ENCODE results near the gene FALEC. TPM values are rescaled to one million over a fixed set of nuclear protein-coding genes. Genes with fewer than 3 reads are reported as not detected.
"Not testable (repeated sequence)": the region's sequence is repeated elsewhere in the genome, so short reads cannot be mapped to it uniquely, and the experiment has no call there.

Gene FALEC
- total and polyA plus RNA-seq, 4 donors, result 1.2 to 1.6 (median 1.4) TPM; not detected in 1

DNA sequence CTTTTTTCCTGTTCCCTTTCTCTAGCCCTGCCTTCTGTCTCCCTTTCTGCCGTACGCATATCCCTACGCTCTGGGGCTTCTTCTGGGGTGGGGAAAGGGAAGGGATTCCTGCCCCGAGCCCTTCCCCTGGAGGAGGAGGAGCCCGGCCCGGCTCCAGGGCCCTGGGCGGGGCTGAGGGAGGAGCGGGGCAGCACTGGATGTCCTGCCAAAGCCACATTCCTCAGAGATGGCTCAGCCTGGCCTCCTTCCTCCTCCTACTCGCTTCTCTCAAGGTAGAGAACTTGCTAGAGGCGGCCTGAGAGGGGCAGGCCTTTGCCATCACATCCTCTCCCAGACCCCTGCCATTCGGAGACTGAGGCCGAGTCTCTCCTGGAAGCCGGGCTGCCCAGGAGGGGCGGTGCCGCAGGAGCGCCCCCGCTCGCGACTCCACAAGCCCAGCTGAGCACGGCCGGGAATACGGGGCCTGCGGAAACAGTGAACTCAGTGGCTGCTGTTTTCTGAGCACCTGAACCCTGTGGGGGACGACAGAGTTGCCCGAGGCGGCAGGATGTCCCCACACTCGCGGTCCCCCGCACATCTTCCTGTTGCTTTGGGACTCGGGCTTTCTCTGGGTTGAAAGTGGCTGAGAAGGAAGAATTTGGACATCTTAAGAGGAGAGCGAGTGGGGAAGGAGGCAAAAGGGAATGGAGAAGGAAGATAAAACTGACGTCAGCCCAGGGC lies 45.9 kb downstream of the FALEC start:
- Histone ChIP-seq H3K36me3 (ENCODE audit: control insufficient read depth, insufficient read depth, low read length) (peaks cover 32% of the 10 kb centered on the region), H3K9me3 (ENCODE audit: control insufficient read depth, insufficient read depth, low read length) (no peaks in the 10 kb centered on the region), H3K4me1 (ENCODE audit: control insufficient read depth, insufficient read depth, low read length) (peaks cover 57% of the 10 kb centered on the region), H3K27me3 (ENCODE audit: control insufficient read depth, insufficient read depth, low read length) (no peaks in the 10 kb centered on the region), H3K4me3 (ENCODE audit: low read depth, low read length) (peak overlapping the region; percentile 46), H3K27ac (ENCODE audit: low read depth, low read length) (peak overlapping the region; percentile 100)
- DNase-seq (ENCODE audit: low read depth in 4 of 6, low spot score in 6 of 6), result peak in 5 of 6 donors; percentile 77 to 95 (median 82)
- WGBS (ENCODE audit: insufficient coverage), result 2% methylated on average over 28 of the region's 32 CpGs

DNA sequence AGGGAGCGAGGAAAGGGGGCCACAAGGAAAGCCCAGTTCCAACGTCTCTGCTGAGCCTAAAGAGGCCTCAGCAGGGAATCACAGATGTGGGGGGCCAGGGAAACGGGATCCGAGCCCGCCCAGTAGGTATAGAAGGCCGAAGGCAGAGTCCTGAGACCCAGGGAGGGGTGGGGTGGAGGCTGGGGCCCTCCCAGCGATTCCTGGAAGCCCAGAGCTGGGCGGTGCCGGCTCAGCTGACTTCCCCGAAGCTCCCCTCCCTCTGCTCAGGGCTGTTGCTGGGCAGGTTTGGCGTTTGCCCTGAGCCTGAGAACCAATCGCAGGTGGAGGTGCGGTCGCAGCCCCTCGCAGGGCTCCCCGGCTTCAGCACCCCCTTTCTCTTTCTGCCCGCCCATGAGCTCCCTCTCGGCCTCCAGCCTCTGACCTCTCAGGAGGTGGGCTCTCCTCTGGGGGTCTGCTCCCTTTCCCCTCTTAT lies 46.5 kb downstream of the FALEC start:
- DNase-seq (ENCODE audit: low read depth in 4 of 6, low spot score in 6 of 6), result peak in 3 of 6 donors; percentile 55 to 91 (median 76)
- 8% methylated on average over 18 of the region's 18 CpGs for WGBS (ENCODE audit: insufficient coverage)
- H3K4me1 ChIP-seq (ENCODE audit: control insufficient read depth, insufficient read depth, low read length), result peaks cover 59% of the 10 kb centered on the region

DNA sequence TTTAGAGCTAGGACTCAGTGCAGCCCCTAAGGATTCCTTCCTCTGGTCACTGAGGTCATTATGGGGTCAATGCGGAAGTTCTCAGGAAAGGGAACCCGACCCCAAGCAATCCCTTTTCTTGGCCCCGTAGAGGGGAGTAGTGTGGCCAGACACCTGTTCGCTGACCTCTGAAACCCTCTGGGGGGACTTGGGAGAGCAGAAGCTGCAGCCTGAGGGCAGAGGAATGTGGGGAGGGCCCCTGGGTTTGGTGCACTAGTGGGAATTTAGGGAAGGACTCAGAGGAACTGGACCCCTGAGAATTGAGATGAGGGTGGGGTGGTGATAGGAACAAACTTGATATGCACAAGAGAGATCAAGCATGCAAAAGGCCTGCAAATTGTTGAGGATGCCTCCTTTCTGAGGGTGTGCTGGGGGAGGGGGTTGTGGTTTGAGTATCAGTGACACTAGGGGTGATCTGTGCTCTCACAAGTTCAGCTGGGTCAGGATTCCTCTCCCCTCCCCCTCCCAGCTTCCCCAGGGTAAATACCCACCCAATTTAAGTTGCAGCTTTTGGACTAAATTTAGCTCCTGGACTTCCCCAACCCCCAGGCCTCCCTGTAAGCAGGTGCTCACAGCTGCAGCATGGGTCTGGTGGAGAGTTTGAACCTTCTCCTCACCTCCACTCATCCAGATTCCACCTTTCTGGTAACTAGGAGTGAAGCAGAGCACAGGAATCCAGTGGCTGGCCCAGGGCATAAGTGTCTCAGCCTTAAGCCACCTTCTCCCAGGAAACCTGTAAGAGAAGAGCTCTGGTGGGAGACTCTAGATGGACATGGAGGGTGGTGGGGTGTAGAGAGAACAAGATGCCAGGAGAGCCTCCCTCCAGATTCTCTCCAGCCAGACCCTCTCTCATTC lies 47.1 kb downstream of the FALEC start:
- Histone ChIP-seq H3K4me3 (ENCODE audit: low read depth, low read length) (peak overlapping the region; percentile 46), H3K36me3 (ENCODE audit: control insufficient read depth, insufficient read depth, low read length) (peaks cover 21% of the 10 kb centered on the region), H3K27ac (ENCODE audit: low read depth, low read length) (peak overlapping the region; percentile 100), H3K4me1 (ENCODE audit: control insufficient read depth, insufficient read depth, low read length) (peaks cover 66% of the 10 kb centered on the region), H3K27me3 (ENCODE audit: control insufficient read depth, insufficient read depth, low read length) (no peaks in the 10 kb centered on the region), H3K9me3 (ENCODE audit: control insufficient read depth, insufficient read depth, low read length) (no peaks in the 10 kb centered on the region)
- 20% methylated on average over 4 of the region's 4 CpGs for WGBS (ENCODE audit: insufficient coverage)
- DNase-seq (ENCODE audit: low read depth in 4 of 6, low spot score in 6 of 6), result no peak

More for the DNA sequence above, 46.5 kb downstream of the FALEC start:
- Histone ChIP-seq H3K9me3 (ENCODE audit: control insufficient read depth, insufficient read depth, low read length) (no peaks in the 10 kb centered on the region), H3K27me3 (ENCODE audit: control insufficient read depth, insufficient read depth, low read length) (no peaks in the 10 kb centered on the region), H3K27ac (ENCODE audit: low read depth, low read length) (peak overlapping the region; percentile 100), H3K4me3 (ENCODE audit: low read depth, low read length) (peak overlapping the region; percentile 46), H3K36me3 (ENCODE audit: control insufficient read depth, insufficient read depth, low read length) (peaks cover 28% of the 10 kb centered on the region)

DNA sequence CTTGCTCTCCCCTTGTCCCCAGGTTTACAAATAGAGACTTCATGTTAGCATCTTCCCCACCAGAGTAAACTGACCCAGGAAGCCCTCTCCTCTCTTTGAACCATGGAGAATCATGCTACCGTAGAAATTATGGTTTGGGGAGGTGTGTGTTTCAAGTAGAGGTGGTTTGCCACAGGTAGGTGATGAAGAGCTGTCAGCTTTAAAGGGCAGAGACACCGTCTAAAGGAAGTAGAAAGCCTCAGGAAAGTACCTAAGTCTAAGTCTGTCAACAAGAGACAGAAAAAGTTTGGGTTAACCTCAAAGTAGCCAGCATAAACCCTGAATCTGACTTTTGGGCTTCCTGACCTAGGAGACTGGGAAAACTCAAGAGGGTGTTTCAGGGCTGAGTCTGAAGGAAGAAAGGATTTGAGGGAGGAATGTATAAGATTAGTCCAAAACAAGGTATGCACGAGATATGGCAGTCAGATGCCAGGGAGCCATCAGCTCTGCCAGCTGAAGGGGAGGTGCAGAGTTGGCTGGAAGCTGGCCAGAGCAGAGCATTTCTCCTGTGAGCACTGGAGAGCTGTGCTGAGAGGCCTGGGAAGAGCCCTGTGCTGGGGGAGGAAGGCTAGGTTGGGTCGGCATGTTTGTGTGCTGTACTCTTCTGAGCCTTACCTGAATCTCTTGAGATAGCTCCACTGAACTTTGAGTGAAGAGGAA lies 47.9 kb downstream of the FALEC start:
- Histone ChIP-seq H3K4me3 (ENCODE audit: low read depth, low read length) (no peak overlapping the region), H3K9me3 (ENCODE audit: control insufficient read depth, insufficient read depth, low read length) (no peaks in the 10 kb centered on the region), H3K4me1 (ENCODE audit: control insufficient read depth, insufficient read depth, low read length) (peaks cover 73% of the 10 kb centered on the region), H3K36me3 (ENCODE audit: control insufficient read depth, insufficient read depth, low read length) (peaks cover 13% of the 10 kb centered on the region), H3K27ac (ENCODE audit: low read depth, low read length) (peak overlapping the region; percentile 100), H3K27me3 (ENCODE audit: control insufficient read depth, insufficient read depth, low read length) (no peaks in the 10 kb centered on the region)
- DNase-seq (ENCODE audit: low read depth in 4 of 6, low spot score in 6 of 6), result no peak
- WGBS (ENCODE audit: insufficient coverage), result 56% methylated on average over 4 of the region's 4 CpGs

DNA sequence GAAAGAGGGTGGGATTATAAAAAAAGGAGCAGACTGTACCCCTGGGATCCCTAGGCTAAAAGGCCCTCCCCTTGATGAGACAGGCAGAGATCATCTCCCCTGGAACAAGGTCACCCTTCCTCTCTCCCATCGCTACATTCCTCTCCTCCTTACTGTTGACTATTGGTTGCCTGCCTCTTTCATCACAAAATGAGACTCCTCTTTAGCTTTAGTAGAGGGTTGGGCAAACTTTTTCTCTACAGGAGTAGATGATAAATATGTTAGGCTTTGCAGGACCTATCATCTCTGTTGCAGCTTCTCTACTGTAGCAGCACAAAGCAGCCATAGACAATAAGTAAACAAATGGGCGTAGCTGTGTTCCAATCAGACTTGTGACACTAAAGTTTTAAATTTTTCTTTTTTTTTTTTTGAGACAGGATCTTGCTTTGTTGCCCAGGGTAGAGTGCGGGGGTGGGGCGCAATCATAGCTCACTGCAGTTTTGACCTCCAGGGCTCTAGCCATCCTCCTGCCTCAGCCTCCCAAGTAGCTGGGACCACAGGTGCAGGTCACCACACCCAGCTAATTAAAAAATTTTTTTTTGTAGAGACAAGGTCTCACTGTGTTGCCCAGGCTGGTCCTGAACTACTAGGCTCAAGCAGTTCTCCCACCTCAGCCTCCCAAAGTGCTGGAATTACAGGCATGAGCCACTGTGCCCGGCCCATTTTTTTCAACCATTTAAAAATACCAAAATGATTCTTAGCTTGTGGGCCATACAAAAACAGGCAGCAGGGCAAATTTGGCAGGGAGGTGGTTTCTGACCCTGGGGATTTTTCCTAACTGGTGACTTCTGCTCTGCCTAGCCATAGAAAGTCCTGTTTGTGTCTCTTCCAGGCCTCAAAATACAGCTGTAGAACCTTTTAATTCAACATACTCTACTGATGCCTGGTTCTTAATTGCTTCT lies 48.8 kb downstream of the FALEC start:
- Histone ChIP-seq H3K27me3 (ENCODE audit: control insufficient read depth, insufficient read depth, low read length) (no peaks in the 10 kb centered on the region), H3K27ac (ENCODE audit: low read depth, low read length) (peak overlapping the region; percentile 100), H3K4me1 (ENCODE audit: control insufficient read depth, insufficient read depth, low read length) (peaks cover 73% of the 10 kb centered on the region), H3K36me3 (ENCODE audit: control insufficient read depth, insufficient read depth, low read length) (peaks cover 5% of the 10 kb centered on the region), H3K4me3 (ENCODE audit: low read depth, low read length) (no peak overlapping the region), H3K9me3 (ENCODE audit: control insufficient read depth, insufficient read depth, low read length) (no peaks in the 10 kb centered on the region)
- no CpG with 5 or more reads among the region's 5 CpGs for WGBS (ENCODE audit: insufficient coverage)
- DNase-seq (ENCODE audit: low read depth in 4 of 6, low spot score in 6 of 6), result no peak

DNA sequence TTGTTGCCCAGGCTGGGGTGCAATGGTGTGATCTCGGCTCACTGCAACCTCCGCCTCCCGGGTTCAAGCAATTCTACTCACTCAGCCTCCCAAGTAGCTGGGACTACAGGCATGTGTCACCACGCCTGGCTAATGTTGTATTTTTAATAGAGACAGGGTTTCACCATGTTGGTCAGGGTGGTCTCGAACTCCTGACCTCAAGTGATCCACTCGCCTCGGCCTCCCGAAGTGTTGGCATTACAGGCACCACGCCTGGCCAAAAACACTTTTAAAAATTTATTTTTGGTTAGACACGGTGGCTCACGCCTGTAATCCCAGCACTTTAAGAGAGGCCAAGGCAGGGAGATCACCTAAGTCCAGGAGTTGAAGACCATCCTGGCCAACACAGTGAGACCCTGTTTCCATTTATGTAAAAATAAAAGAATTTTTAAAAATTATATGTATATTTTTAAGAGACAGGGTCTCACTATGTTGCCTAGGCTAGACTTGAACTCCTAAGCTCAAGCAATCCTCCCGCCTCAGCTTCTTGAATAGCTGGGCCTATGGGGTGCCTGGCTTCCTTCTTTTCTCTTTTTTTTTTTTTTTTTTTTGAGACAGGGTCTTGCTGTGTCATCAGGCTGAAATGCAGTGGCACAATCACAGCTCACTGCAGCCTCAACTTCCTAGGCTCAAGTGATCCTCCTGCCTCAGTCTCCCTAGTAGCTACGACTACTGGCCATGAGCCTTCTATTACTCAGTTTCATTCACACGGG lies 49.9 kb downstream of the FALEC start:
- 96% methylated on average over 8 of the region's 14 CpGs for WGBS (ENCODE audit: insufficient coverage)
- H3K4me3 ChIP-seq (ENCODE audit: low read depth, low read length); H3K9me3 ChIP-seq (ENCODE audit: control insufficient read depth, insufficient read depth, low read length); H3K27me3 ChIP-seq (ENCODE audit: control insufficient read depth, insufficient read depth, low read length); DNase-seq (ENCODE audit: low read depth in 4 of 6, low spot score in 6 of 6); H3K36me3 ChIP-seq (ENCODE audit: control insufficient read depth, insufficient read depth, low read length): not testable (repeated sequence)
- peaks cover 68% of the 10 kb centered on the region for H3K4me1 ChIP-seq (ENCODE audit: control insufficient read depth, insufficient read depth, low read length)
- H3K27ac ChIP-seq (ENCODE audit: low read depth, low read length), result peak overlapping the region; percentile 40

DNA sequence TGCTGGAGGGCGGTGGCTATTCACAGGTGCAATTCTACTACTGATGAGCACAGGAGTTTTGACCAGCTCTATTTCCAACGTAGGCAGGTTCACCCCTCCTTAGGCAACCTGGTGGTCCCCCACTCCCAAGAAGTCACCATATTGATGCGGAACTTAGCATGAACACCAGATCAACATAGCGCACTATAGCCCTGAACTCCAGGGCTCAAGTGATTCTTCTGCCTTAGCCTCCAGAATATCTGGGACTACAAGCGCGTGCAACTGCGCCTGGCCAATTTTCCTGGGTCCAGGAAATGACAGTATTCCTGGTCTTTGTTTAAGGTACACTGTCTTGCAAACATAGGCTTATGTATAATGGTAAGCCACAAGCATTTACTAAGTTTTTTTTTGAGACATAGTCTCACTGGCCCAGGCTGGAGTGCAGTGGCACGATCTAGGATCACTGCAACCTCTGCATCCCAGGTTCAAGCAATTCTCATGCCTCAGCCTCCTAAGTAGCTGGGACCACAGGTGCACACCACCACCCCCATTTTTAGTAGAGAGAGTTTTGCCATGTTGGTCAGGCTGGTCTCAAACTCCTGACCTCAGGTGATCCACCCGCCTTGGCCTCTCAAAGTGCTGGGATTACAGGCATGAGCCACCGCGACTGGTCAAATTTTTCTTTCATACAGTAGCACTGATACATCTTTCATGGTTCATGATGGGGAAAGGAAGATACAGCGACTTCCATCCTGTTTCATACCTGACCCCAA lies 51.2 kb downstream of the FALEC start:
- Histone ChIP-seq H3K4me3 (ENCODE audit: low read depth, low read length) (no peak overlapping the region), H3K36me3 (ENCODE audit: control insufficient read depth, insufficient read depth, low read length) (peaks cover 18% of the 10 kb centered on the region), H3K27me3 (ENCODE audit: control insufficient read depth, insufficient read depth, low read length) (no peaks in the 10 kb centered on the region), H3K27ac (ENCODE audit: low read depth, low read length) (peak overlapping the region; percentile 91), H3K4me1 (ENCODE audit: control insufficient read depth, insufficient read depth, low read length) (peaks cover 54% of the 10 kb centered on the region), H3K9me3 (ENCODE audit: control insufficient read depth, insufficient read depth, low read length) (no peaks in the 10 kb centered on the region)
- no peak for DNase-seq (ENCODE audit: low read depth in 4 of 6, low spot score in 6 of 6)
- 96% methylated on average over 7 of the region's 12 CpGs for WGBS (ENCODE audit: insufficient coverage)

DNA sequence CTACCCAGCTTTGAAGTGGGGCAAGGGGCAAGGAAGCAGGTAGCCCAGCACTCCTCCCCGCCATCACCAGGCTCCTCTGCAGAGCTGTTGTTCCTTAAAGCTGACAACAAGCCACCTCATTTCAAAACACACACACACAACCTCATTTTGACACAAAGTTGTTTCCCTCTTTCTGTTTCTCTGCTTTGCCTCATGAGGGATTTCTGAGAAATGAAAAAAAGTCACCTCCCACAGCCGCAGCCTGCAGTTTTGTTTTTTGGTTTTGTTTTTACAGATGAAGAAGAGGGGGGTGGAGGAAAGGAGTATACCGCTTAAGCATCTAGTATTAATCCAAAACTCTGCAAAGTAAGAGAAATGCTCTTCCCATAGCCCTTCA lies 51.8 kb downstream of the FALEC start:
- Histone ChIP-seq H3K9me3 (ENCODE audit: control insufficient read depth, insufficient read depth, low read length) (no peaks in the 10 kb centered on the region), H3K27ac (ENCODE audit: low read depth, low read length) (peak overlapping the region; percentile 91), H3K4me1 (ENCODE audit: control insufficient read depth, insufficient read depth, low read length) (peaks cover 49% of the 10 kb centered on the region), H3K36me3 (ENCODE audit: control insufficient read depth, insufficient read depth, low read length) (peaks cover 23% of the 10 kb centered on the region), H3K27me3 (ENCODE audit: control insufficient read depth, insufficient read depth, low read length) (no peaks in the 10 kb centered on the region), H3K4me3 (ENCODE audit: low read depth, low read length) (no peak overlapping the region)
- DNase-seq (ENCODE audit: low read depth in 4 of 6, low spot score in 6 of 6), result no peak
- 29% methylated on average over 1 of the region's 3 CpGs for WGBS (ENCODE audit: insufficient coverage)

Data from spinal cord (tissue), 10 donors.